HG02884 (cell line): ENCODE data around the gene PNKD.

ENCODE experiments used
- ATAC-seq: cut with Tn5 transposase; IDR thresholded peaks from one replicate; pipeline ENCODE4 v1.9.1; 2021; ENCODE audit warnings: mild to moderate bottlenecking, moderate library complexity; ENCODE audit not compliant: unreplicated experiment

Gene PNKD

GRCh38 chr2:218269900-218270720 is at the start of gene PNKD, which contains the start of gene AAMP:
Gene PNKD (plus strand): TSS chr2:218270519. CDS start chr2:218270536, 17 bp downstream.
Gene AAMP (minus strand): TSS chr2:218270137. CDS start chr2:218270086, 51 bp downstream.
- peak; percentile 88 for ATAC-seq

- ATAC-seq = no peak
Observed at GRCh38 chr2:218221000-218221399, 49.3 kb upstream of the PNKD start.

- no peak for ATAC-seq
Observed at GRCh38 chr2:218223046-218223445, 47.3 kb upstream of the PNKD start.

GRCh38 chr2:218224186-218224585 is 46.1 kb upstream of the PNKD start:
- no peak for ATAC-seq

- ATAC-seq = no peak
Observed at GRCh38 chr2:218226903-218227302, 43.4 kb upstream of the PNKD start.

- no peak for ATAC-seq
Observed at GRCh38 chr2:218228366-218229090, 41.8 kb upstream of the PNKD start.

- ATAC-seq = peak; percentile 88
Observed at GRCh38 chr2:218229239-218229638, 41.1 kb upstream of the PNKD start.

GRCh38 chr2:218229851-218230250 is 40.5 kb upstream of the PNKD start:
- no peak for ATAC-seq

GRCh38 chr2:218230882-218231281 is 39.4 kb upstream of the PNKD start:
- peak; percentile 44 for ATAC-seq

- no peak for ATAC-seq
Observed at GRCh38 chr2:218233543-218233942, 36.8 kb upstream of the PNKD start.

GRCh38 chr2:218234521-218234920 is 35.8 kb upstream of the PNKD start:
- ATAC-seq = no peak

- ATAC-seq = no peak
Observed at GRCh38 chr2:218235017-218235416, 35.3 kb upstream of the PNKD start.

- no peak for ATAC-seq
Observed at GRCh38 chr2:218236829-218237228, 33.5 kb upstream of the PNKD start.

- no peak for ATAC-seq
Observed at GRCh38 chr2:218238887-218239286, 31.4 kb upstream of the PNKD start.

- no peak for ATAC-seq
Observed at GRCh38 chr2:218244204-218244603, 26.1 kb upstream of the PNKD start.

GRCh38 chr2:218244665-218245064 is 25.7 kb upstream of the PNKD start:
- ATAC-seq = no peak

GRCh38 chr2:218245214-218245613 is 25.1 kb upstream of the PNKD start:
- no peak for ATAC-seq

GRCh38 chr2:218249691-218250090 is 20.6 kb upstream of the PNKD start:
- ATAC-seq = no peak

GRCh38 chr2:218252509-218253231 is 17.6 kb upstream of the PNKD start:
- ATAC-seq = no peak

- ATAC-seq = no peak
Observed at GRCh38 chr2:218253232-218253625, 17.1 kb upstream of the PNKD start.

- no peak for ATAC-seq
Observed at GRCh38 chr2:218255446-218255845, 14.9 kb upstream of the PNKD start.
